Measurements from ENCODE around the gene LSS. TPM values are rescaled to one million over a fixed set of nuclear protein-coding genes. Genes with fewer than 3 reads are reported as not detected.
A peak's percentile ranks its signal among the peaks of the same experiment; 100 is the strongest.
"Not testable (repeated sequence)": the region's sequence is repeated elsewhere in the genome, so short reads cannot be mapped to it uniquely, and the experiment has no call there.

Gene LSS
- polyA plus RNA-seq, 5 donors, result 27.5 to 57.9 (median 44.3) TPM

- no peak for DNase-seq
Observed at GRCh38 chr21:46155514-46156377, 72.8 kb downstream of the LSS start, which contains the start of gene FTCD. FTCD (minus strand) TSS chr21:46155579; CDS start chr21:46155523, 56 bp downstream.

GRCh38 chr21:46154955-46155513 lies 73.5 kb downstream of the LSS start:
- DNase-seq, result no peak

GRCh38 chr21:46154155-46154954 lies 74.2 kb downstream of the LSS start:
- no peak for DNase-seq

GRCh38 chr21:46153247-46154154 lies 75.1 kb downstream of the LSS start:
- peak; percentile 44 to 48 for DNase-seq

GRCh38 chr21:46152927-46153246 lies 75.7 kb downstream of the LSS start:
- no peak for DNase-seq

GRCh38 chr21:46151989-46152926 lies 76.3 kb downstream of the LSS start:
- DNase-seq, result no peak

- no peak for DNase-seq
Observed at GRCh38 chr21:46151261-46151988, 77.1 kb downstream of the LSS start.

- no peak for DNase-seq
Observed at GRCh38 chr21:46150491-46151121, 78.0 kb downstream of the LSS start.

GRCh38 chr21:46150073-46150472 lies 78.5 kb downstream of the LSS start:
- no peak for DNase-seq

- no peak for DNase-seq
Observed at GRCh38 chr21:46149205-46149901, 79.2 kb downstream of the LSS start.

GRCh38 chr21:46148106-46148505 lies 80.5 kb downstream of the LSS start:
- no peak for DNase-seq

- not testable (repeated sequence) for DNase-seq
Observed at GRCh38 chr21:46147429-46147828, 81.1 kb downstream of the LSS start.

- DNase-seq, result no peak
Observed at GRCh38 chr21:46146856-46147255, 81.7 kb downstream of the LSS start.

- DNase-seq, result no peak
Observed at GRCh38 chr21:46145840-46146691, 82.5 kb downstream of the LSS start.

GRCh38 chr21:46145159-46145839 lies 83.3 kb downstream of the LSS start:
- no peak for DNase-seq

GRCh38 chr21:46144464-46145070 lies 84.0 kb downstream of the LSS start:
- no peak for DNase-seq
